HepG2 (cell line): ENCODE results near the gene TDP2.

Experiments
- ARNT2 ChIP-seq: sonication (generic); formaldehyde crosslinking; IDR thresholded peaks from 2 replicates; pipeline ENCODE4 v1.8.0; 2022; ENCODE audit warnings: mild to moderate bottlenecking, low read depth, missing genetic modification reagents, moderate library complexity
- TFAP4 ChIP-seq: sonication (generic); IDR thresholded peaks from 2 replicates; pipeline ENCODE4 v1.6.1; 2016; ENCODE audit warnings: low read depth, borderline replicate concordance
- TF ChIP-seq, protein P1 (sequence below): sonication (generic); formaldehyde crosslinking; IDR thresholded peaks from 2 replicates; pipeline ENCODE4 v1.4.0; 2020; ENCODE audit warnings: missing genetic modification reagents

GRCh38 chr6:24666097-24666640, 530 bp downstream of the TDP2 start:
- TF ChIP-seq ARNT2 (CRISPR knock-in tag) (no peak), TFAP4 (no peak)
- TF ChIP-seq, protein P1, sequence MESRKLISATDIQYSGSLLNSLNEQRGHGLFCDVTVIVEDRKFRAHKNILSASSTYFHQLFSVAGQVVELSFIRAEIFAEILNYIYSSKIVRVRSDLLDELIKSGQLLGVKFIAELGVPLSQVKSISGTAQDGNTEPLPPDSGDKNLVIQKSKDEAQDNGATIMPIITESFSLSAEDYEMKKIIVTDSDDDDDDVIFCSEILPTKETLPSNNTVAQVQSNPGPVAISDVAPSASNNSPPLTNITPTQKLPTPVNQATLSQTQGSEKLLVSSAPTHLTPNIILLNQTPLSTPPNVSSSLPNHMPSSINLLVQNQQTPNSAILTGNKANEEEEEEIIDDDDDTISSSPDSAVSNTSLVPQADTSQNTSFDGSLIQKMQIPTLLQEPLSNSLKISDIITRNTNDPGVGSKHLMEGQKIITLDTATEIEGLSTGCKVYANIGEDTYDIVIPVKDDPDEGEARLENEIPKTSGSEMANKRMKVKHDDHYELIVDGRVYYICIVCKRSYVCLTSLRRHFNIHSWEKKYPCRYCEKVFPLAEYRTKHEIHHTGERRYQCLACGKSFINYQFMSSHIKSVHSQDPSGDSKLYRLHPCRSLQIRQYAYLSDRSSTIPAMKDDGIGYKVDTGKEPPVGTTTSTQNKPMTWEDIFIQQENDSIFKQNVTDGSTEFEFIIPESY (CRISPR knock-in tag), result no peak
